ENCODE data around the gene MYT1.
A peak's percentile ranks its signal among the peaks of the same experiment; 100 is the strongest.
"Not testable (repeated sequence)": the region's sequence is repeated elsewhere in the genome, so short reads cannot be mapped to it uniquely, and the experiment has no call there.

The MYT1 gene

GRCh38 chr20:64164123-64164836, at the start of gene MYT1:
Gene MYT1 (plus strand): TSS chr20:64164452. CDS start chr20:64198862, 34,410 bp downstream.
- peak; percentile 97 for DNase-seq

DNA sequence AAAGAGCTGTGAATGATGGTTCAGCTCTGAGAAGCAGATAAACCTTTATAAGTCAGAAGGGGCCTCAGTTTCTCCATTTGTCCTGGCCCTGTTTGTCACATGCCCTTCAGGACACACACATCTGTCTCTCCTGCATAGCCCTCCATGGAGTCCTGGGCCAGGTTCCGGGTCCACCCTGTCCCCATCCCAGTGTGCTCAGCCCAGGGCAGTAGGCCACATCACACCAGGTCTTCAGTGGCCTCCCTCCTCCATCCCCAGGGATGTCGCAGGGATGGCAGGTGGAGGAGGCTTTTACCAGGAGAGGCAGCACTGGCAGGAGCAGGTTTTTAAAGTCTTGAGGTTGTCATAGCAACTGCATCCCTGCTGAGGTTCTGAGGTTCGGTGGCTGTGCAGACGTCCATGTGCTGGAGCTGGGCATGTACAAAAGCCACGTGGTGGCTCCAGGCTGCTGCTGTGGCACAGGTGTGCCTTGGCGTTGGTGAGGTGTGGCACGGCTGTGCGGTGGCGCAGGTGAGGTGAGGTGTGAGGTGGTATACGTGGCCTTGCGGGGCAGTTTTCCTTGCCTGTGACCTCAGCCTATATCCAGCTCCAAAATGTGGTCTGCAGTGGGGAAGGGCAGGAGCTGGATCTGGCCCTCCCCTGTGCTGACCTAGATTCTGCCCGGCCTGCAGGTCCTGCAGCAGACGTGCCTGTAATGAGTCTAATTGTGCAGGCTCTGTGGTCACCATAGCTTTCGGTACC, 48.9 kb upstream of the MYT1 start:
- DNase-seq, result peak; percentile 34

DNA sequence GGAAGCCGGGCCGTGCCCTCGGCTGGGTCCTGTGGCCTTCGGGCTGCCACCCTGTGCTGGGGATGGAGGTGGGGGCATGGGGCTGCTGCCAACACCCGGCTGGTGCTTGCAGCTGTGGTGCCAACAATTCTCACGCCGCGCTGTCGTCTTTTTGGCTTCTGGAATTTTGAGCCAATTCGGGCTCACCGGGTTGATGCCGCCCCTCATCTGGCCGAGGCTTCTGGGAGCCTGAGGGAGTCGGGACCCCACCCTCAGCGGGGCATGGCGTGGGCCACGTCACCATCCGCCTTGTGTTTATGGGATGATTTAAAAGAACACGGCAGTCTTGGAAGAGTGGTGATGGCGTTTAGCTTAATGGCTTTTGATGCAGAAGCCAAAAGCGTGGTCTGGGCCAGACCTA, 48.2 kb upstream of the MYT1 start:
- DNase-seq, result no peak

- no peak for DNase-seq
Measured at GRCh38 chr20:64116541-64117431, 47.5 kb upstream of the MYT1 start.

GRCh38 chr20:64117432-64117777, 46.8 kb upstream of the MYT1 start:
- DNase-seq, result not testable (repeated sequence)

DNA sequence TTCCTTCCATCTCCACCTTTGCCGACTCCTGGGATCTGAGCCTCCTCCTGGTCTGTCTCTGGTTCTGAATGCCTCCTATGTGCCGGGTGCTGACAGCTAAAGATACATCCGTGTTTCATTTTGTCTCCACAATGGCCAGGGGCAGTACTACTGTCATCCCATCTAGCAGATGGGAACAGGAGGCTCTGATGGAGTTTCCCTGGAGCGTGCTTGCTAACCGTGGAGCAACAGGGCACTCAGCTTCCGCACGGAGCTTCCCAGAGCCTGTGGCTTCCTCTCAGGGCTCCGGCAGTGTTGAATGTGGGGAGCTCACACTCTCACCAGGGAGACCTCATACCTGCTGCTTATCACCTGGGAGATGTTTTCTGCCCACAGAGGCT, 45.0 kb upstream of the MYT1 start:
- DNase-seq, result no peak

DNA sequence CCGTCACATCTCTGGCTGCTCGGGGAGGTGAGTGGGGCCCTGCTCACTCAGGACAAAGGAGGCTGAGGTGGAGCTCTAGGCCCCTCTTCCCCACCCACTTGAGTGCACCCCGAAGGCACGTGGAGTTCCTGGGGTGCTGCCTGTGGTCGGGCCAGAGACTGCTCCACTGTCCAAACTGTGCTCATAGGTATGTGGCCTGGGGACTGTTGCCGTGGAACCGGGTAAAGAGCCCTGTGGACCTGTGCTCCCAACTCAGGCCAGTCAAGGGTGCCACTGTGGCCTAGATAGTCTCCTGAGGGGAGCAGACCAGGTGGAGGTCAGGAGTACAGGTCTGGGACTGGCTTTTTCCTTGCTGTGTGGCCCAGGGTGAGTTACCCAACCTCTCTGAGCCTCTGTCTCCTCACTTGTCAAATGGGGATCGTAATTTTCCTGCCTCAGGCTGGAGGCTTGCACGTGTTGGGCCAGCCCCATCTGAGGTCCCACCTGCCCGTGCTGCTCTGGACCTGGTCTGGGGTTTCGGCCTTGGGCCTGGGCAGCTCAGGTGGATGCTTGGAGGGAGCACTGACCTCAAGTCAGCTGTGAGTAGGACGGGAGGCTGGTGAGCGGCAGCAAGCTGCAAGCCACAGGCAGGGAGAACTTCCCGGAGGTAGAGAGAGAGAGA, 44.4 kb upstream of the MYT1 start:
- no peak for DNase-seq

- DNase-seq, result no peak
Measured at GRCh38 chr20:64121586-64121985, 42.7 kb upstream of the MYT1 start.

- not testable (repeated sequence) for DNase-seq
Measured at GRCh38 chr20:64122927-64123326, 41.3 kb upstream of the MYT1 start.

GRCh38 chr20:64123517-64123916, 40.7 kb upstream of the MYT1 start:
- DNase-seq, result not testable (repeated sequence)

DNA sequence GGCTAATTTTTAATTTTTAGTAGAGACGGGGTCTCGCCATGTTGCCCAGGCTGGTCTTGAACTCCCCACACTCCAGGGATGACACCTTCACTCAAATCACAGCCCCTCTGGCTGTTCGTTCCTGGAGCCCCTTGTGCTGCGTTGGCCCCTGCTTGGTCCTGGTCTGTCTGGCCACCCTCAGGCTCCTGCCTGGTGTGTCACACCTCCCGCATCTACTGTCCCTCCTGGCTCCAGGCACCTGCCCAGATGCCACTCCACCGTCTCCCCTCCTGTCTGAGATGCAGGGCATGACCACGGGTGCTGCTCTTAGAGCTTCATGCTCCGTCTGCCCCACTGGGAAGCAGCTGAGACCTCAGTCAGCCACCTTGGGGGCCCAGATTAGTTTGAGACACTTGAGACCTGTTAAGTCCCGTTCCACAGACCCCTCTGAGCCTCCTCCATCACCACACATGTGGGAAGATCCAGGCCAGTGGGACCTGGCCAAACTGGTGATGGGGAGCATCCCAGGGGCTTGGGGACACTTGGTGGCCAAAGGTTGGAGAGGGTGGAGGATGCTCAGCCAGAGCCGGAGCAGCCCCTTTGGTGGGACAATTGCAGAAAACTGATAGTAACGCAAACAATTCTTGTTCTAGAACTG, 35.0 kb upstream of the MYT1 start:
- no peak for DNase-seq

GRCh38 chr20:64130271-64130670, 34.0 kb upstream of the MYT1 start:
- no peak for DNase-seq

GRCh38 chr20:64130876-64131275, 33.4 kb upstream of the MYT1 start:
- no peak for DNase-seq

DNA sequence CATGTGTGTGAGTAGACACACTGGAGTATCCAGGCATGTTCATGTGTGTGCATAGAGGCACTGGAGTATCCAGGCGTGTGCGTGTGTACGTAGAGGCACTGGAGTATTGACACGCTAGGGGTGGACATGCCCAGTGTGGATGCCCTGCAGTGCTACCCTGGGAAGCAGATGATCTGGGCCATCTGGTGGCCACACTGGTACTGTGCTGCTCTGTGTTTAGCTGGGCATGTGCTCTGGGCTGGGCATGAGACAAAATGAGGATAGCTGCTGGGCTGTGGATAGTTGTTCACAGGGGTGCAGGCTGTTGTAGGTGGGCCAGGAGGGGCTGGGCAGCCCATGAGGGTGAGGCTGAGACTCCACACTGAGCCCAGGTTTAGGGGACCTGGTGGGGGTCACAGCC, 32.8 kb upstream of the MYT1 start:
- DNase-seq, result peak; percentile 44

- DNase-seq, result no peak
Measured at GRCh38 chr20:64133951-64134407, 30.3 kb upstream of the MYT1 start.

DNA sequence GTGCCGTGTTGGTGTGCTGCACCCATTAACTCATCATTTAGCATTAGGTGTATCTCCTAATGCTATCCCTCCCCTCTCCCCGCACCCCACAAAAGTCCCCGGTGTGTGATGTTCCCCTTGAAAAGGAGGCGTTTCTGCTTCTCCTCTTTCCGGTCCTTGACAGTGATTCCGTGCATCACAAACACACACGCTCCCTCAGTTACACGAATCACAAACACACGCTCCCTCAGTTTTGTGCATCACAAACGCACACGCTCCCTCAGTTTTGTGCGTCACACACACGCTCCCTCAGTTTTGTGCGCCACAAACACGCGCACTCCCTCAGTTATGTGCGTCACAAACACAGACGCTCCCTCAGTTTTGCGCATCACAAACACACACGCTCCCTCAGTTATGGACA, 29.5 kb upstream of the MYT1 start:
- not testable (repeated sequence) for DNase-seq

GRCh38 chr20:64136004-64136710, 28.1 kb upstream of the MYT1 start:
- no peak for DNase-seq

DNA sequence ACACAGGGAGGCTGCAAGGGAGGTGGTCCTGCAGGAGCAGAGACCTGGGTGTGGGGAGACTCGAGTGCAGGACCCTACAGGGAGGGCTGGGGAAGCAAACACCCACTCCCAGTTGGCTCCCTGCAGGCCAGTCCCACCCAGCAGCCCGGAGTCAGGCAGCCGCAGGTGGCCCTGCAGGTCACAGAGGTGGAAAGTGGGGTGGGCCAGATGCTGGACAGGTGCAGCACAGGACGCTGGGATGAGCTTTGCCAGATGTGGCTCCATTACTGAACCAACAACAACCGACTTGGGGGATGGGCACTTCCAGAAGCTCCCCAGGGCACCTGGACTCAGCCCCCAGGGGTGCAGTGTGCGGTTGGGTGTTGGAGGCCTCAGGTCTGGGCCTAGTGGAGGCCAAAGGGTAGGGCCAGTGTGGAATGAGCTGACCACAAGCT, 26.6 kb upstream of the MYT1 start:
- DNase-seq, result no peak

- no peak for DNase-seq
Measured at GRCh38 chr20:64138276-64138815, 25.9 kb upstream of the MYT1 start.

DNA sequence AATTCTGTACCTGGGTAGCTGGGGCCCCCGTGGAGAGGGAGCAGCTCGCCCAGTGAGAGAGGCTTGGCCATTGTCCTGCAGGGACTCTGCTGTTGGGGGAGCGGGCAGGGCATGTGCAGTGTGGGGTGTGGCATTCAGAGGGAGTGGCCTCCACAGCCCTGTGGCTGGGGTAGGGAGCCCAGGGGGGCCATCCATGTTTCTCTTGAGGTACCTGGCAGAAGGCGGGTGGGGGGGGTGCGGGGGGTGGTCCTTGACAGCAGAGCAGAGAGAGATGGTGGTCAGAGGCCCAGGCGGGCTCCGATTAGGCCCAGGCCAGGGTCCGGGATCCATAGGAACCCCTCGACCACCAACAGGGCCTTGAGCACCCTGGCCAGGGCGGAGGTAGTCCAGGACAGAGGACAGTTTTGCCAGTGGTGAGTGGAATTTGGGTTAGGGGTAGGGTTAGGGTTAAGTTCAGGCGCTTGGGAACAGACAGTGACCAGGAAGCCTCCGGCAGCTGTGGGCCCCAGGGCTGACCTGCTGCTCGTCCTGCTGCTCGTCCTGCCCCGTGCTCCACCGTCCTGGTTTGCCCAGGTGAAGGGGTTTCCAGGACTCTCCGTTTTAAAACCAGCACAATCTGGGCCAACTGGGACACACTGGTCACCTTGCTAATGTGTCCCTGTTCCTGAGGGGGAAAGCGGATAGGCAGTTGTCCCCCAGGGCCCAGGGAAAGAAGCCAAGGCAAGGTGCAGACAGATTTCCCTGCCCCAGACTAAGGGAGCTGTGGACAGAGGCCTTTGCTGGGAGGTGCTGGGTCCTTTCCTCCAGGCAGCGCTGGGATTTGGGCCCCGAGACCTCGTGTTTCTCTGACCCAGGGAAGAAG, 24.8 kb upstream of the MYT1 start:
- DNase-seq, result no peak
